ENCODE measurements around the gene SUPT20HL2.

The SUPT20HL2 gene

GRCh38 chrX:24283127-24283794 lies 30.6 kb downstream of the SUPT20HL2 start:
- H3K36me3 ChIP-seq (ENCODE audit: control insufficient read depth, insufficient read depth, low read length), result no peaks in the 10 kb centered on the region
- H3K27ac ChIP-seq (ENCODE audit: low read length), result no peak overlapping the region
- WGBS (ENCODE audit: insufficient coverage, insufficient read length), result no CpG with 5 or more reads among the region's 2 CpGs
- no peak overlapping the region for H3K4me3 ChIP-seq (ENCODE audit: low read length)
- H3K4me1 ChIP-seq (ENCODE audit: control insufficient read depth, insufficient read depth, low read length), result no peaks in the 10 kb centered on the region
- DNase-seq (ENCODE audit: low read depth, low spot score), result no peak
- no peaks in the 10 kb centered on the region for H3K27me3 ChIP-seq (ENCODE audit: control insufficient read depth, insufficient read depth, low read length)
- no peaks in the 10 kb centered on the region for H3K9me3 ChIP-seq (ENCODE audit: control insufficient read depth, insufficient read depth, low read length)

- no peaks in the 10 kb centered on the region for H3K9me3 ChIP-seq (ENCODE audit: control insufficient read depth, insufficient read depth, low read length)
- no peak for DNase-seq (ENCODE audit: low read depth, low spot score)
- H3K4me1 ChIP-seq (ENCODE audit: control insufficient read depth, insufficient read depth, low read length), result no peaks in the 10 kb centered on the region
- no peak overlapping the region for H3K4me3 ChIP-seq (ENCODE audit: low read length)
- WGBS (ENCODE audit: insufficient coverage, insufficient read length), result no CpG with 5 or more reads among the region's 12 CpGs
- H3K27ac ChIP-seq (ENCODE audit: low read length), result no peak overlapping the region
- H3K36me3 ChIP-seq (ENCODE audit: control insufficient read depth, insufficient read depth, low read length), result no peaks in the 10 kb centered on the region
- H3K27me3 ChIP-seq (ENCODE audit: control insufficient read depth, insufficient read depth, low read length), result no peaks in the 10 kb centered on the region
Measured at GRCh38 chrX:24282381-24283126, 31.3 kb downstream of the SUPT20HL2 start.

GRCh38 chrX:24277405-24277804 lies 36.5 kb downstream of the SUPT20HL2 start:
- no peaks in the 10 kb centered on the region for H3K36me3 ChIP-seq (ENCODE audit: control insufficient read depth, insufficient read depth, low read length)
- no peak overlapping the region for H3K4me3 ChIP-seq (ENCODE audit: low read length)
- WGBS (ENCODE audit: insufficient coverage, insufficient read length), result no CpG with 5 or more reads among the region's 5 CpGs
- H3K27me3 ChIP-seq (ENCODE audit: control insufficient read depth, insufficient read depth, low read length), result no peaks in the 10 kb centered on the region
- no peak overlapping the region for H3K27ac ChIP-seq (ENCODE audit: low read length)
- no peaks in the 10 kb centered on the region for H3K4me1 ChIP-seq (ENCODE audit: control insufficient read depth, insufficient read depth, low read length)
- DNase-seq (ENCODE audit: low read depth, low spot score), result no peak
- H3K9me3 ChIP-seq (ENCODE audit: control insufficient read depth, insufficient read depth, low read length), result no peaks in the 10 kb centered on the region

- Histone ChIP-seq H3K9me3 (ENCODE audit: control insufficient read depth, insufficient read depth, low read length) (no peaks in the 10 kb centered on the region), H3K27ac (ENCODE audit: low read length) (no peak overlapping the region), H3K27me3 (ENCODE audit: control insufficient read depth, insufficient read depth, low read length) (no peaks in the 10 kb centered on the region), H3K4me3 (ENCODE audit: low read length) (no peak overlapping the region), H3K4me1 (ENCODE audit: control insufficient read depth, insufficient read depth, low read length) (no peaks in the 10 kb centered on the region), H3K36me3 (ENCODE audit: control insufficient read depth, insufficient read depth, low read length) (no peaks in the 10 kb centered on the region)
- no peak for DNase-seq (ENCODE audit: low read depth, low spot score)
- no CpG with 5 or more reads among the region's 5 CpGs for WGBS (ENCODE audit: insufficient coverage, insufficient read length)
Measured at GRCh38 chrX:24276015-24276414, 37.9 kb downstream of the SUPT20HL2 start.

GRCh38 chrX:24271262-24271661 lies 42.6 kb downstream of the SUPT20HL2 start:
- H3K4me3 ChIP-seq (ENCODE audit: low read length), result no peak overlapping the region
- no peaks in the 10 kb centered on the region for H3K4me1 ChIP-seq (ENCODE audit: control insufficient read depth, insufficient read depth, low read length)
- no peak overlapping the region for H3K27ac ChIP-seq (ENCODE audit: low read length)
- no peak for DNase-seq (ENCODE audit: low read depth, low spot score)
- no peaks in the 10 kb centered on the region for H3K27me3 ChIP-seq (ENCODE audit: control insufficient read depth, insufficient read depth, low read length)
- H3K36me3 ChIP-seq (ENCODE audit: control insufficient read depth, insufficient read depth, low read length), result no peaks in the 10 kb centered on the region
- H3K9me3 ChIP-seq (ENCODE audit: control insufficient read depth, insufficient read depth, low read length), result no peaks in the 10 kb centered on the region

GRCh38 chrX:24268786-24269185 lies 45.1 kb downstream of the SUPT20HL2 start:
- DNase-seq (ENCODE audit: low read depth, low spot score), result no peak
- Histone ChIP-seq H3K36me3 (ENCODE audit: control insufficient read depth, insufficient read depth, low read length) (no peaks in the 10 kb centered on the region), H3K4me1 (ENCODE audit: control insufficient read depth, insufficient read depth, low read length) (no peaks in the 10 kb centered on the region), H3K27me3 (ENCODE audit: control insufficient read depth, insufficient read depth, low read length) (no peaks in the 10 kb centered on the region), H3K27ac (ENCODE audit: low read length) (no peak overlapping the region), H3K9me3 (ENCODE audit: control insufficient read depth, insufficient read depth, low read length) (no peaks in the 10 kb centered on the region), H3K4me3 (ENCODE audit: low read length) (no peak overlapping the region)
- no CpG with 5 or more reads among the region's 5 CpGs for WGBS (ENCODE audit: insufficient coverage, insufficient read length)

GRCh38 chrX:24266996-24267395 lies 46.9 kb downstream of the SUPT20HL2 start:
- no peaks in the 10 kb centered on the region for H3K9me3 ChIP-seq (ENCODE audit: control insufficient read depth, insufficient read depth, low read length)
- no peak for DNase-seq (ENCODE audit: low read depth, low spot score)
- H3K27me3 ChIP-seq (ENCODE audit: control insufficient read depth, insufficient read depth, low read length), result no peaks in the 10 kb centered on the region
- WGBS (ENCODE audit: insufficient coverage, insufficient read length), result no CpG with 5 or more reads among the region's 4 CpGs
- H3K4me1 ChIP-seq (ENCODE audit: control insufficient read depth, insufficient read depth, low read length), result no peaks in the 10 kb centered on the region
- no peaks in the 10 kb centered on the region for H3K36me3 ChIP-seq (ENCODE audit: control insufficient read depth, insufficient read depth, low read length)
- H3K4me3 ChIP-seq (ENCODE audit: low read length), result no peak overlapping the region
- no peak overlapping the region for H3K27ac ChIP-seq (ENCODE audit: low read length)

- no peaks in the 10 kb centered on the region for H3K4me1 ChIP-seq (ENCODE audit: control insufficient read depth, insufficient read depth, low read length)
- H3K27me3 ChIP-seq (ENCODE audit: control insufficient read depth, insufficient read depth, low read length), result no peaks in the 10 kb centered on the region
- H3K9me3 ChIP-seq (ENCODE audit: control insufficient read depth, insufficient read depth, low read length), result no peaks in the 10 kb centered on the region
- no peak for DNase-seq (ENCODE audit: low read depth, low spot score)
- H3K27ac ChIP-seq (ENCODE audit: low read length), result no peak overlapping the region
- WGBS (ENCODE audit: insufficient coverage, insufficient read length), result no CpG with 5 or more reads among the region's 6 CpGs
- H3K36me3 ChIP-seq (ENCODE audit: control insufficient read depth, insufficient read depth, low read length), result no peaks in the 10 kb centered on the region
- no peak overlapping the region for H3K4me3 ChIP-seq (ENCODE audit: low read length)
Measured at GRCh38 chrX:24264383-24264782, 49.5 kb downstream of the SUPT20HL2 start.

- no peaks in the 10 kb centered on the region for H3K36me3 ChIP-seq (ENCODE audit: control insufficient read depth, insufficient read depth, low read length)
- H3K27ac ChIP-seq (ENCODE audit: low read length), result no peak overlapping the region
- no peak overlapping the region for H3K4me3 ChIP-seq (ENCODE audit: low read length)
- H3K9me3 ChIP-seq (ENCODE audit: control insufficient read depth, insufficient read depth, low read length), result no peaks in the 10 kb centered on the region
- no CpG with 5 or more reads among the region's 3 CpGs for WGBS (ENCODE audit: insufficient coverage, insufficient read length)
- H3K27me3 ChIP-seq (ENCODE audit: control insufficient read depth, insufficient read depth, low read length), result no peaks in the 10 kb centered on the region
- H3K4me1 ChIP-seq (ENCODE audit: control insufficient read depth, insufficient read depth, low read length), result no peaks in the 10 kb centered on the region
- no peak for DNase-seq (ENCODE audit: low read depth, low spot score)
Measured at GRCh38 chrX:24262309-24262708, 51.6 kb downstream of the SUPT20HL2 start.

All from iPS DF 6.9 (cell line).